CD4-positive, alpha-beta T cell treated with Interferon gamma for 1 hour (primary cell): ENCODE measurements around the gene NMRK2.
A peak's percentile ranks its signal among the peaks of the same experiment; 100 is the strongest.

Experiments
- DNase-seq: peaks from one replicate; pipeline ENCODE4 v3.0.0-alpha.2; 2020

Gene NMRK2

DNA sequence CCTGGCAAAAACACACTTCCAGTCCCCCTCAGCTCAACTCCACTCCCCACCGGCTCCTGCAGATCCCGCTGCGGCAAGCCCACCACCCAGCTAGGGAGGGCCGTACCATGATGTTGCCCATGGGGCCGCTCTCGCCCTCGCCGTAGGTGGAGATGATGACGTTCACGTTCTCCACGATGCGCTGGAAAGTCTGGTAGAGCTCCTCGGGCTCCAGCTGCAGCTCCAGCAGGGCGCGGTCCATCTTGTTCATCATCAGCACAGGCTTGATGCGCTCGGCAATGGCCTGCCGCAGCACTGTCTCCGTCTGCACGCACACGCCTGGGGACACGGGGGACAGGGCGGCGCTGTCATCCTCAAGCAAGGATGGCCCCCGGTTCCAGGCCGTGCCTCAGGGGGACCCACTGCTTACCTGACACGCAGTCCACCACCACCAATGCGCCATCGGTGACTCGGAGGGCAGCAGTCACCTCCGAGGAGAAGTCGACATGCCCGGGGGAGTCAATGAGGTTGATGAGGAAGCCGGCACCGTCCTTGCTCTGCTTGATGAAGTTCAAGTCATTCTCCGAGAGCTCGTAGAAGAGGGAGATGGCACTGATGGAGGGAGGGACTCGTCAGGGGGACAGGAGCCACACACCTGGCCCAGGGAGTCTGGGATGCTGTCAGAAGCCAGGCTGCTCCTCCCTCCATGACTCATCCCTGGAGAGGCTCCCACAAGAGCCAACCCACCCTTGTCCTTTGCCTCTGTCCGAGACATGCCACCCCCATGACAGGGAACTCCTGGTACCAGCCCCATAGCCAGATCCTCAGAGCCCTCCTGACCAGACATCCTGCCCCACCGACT lies 50.1 kb downstream of the NMRK2 start:
- no peak for DNase-seq

DNA sequence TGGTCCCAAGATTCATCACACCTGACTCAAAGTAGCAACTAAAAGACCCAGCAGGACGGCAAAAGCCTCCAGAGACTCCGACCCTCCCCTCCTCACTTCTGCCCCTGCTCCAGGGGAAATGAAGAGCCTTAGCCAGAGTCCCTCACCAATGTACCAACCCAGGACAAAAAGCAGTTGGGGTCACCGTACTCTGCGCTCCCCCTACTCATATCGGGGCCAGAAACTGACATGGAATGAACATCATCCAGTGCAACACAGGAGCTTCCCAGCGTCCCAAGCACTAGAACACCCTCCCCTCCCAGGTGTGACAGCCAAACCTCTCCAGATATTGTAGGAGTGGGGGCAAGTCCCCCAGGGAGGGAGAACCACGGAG lies 50.7 kb downstream of the NMRK2 start:
- no peak for DNase-seq

DNA sequence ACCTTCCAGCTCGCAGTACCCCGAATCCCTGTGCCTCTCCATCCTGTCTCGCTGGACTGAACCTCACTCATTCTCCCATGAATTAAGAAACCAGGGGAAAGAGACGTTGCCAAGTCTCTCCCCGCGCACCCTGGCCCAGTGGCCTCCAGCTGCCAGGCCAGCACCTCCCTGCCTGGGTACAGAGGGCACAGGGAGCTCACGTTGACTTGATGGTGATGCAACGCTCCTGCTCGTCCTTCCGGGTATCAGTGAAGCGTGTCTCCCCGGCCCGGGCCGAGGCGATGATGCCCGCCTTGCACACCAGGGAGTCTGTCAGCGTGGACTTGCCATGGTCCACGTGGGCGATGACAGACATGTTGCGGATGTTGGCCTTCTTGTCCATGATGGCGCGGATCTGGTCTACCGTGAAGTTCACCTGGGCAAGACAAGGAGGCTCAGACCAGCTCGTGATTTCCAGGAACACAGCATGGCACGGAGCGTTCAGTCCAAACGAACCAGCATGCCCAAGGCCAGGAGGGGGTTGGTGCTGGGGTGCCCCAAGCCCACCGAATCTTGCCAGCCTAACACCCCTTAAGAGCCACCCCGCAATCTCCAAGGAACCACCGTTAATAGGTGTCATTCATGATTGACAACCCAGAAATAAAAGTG lies 51.2 kb downstream of the NMRK2 start:
- no peak for DNase-seq

DNA sequence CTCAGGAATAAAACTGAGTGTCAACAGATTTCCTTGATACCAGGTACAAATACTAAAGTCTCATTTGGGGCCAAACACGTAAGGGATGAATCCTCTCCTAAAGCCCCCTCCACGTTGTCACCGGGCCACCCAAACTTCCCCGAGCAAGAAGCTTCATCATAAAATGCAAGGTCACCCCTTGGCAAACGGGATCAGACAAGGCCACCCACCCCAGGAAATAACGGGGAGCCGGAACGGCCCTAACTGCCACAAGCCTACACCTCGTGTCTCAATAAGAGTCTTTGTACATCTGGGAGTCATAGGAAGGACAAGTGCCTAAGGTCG lies 51.7 kb downstream of the NMRK2 start:
- no peak for DNase-seq

DNA sequence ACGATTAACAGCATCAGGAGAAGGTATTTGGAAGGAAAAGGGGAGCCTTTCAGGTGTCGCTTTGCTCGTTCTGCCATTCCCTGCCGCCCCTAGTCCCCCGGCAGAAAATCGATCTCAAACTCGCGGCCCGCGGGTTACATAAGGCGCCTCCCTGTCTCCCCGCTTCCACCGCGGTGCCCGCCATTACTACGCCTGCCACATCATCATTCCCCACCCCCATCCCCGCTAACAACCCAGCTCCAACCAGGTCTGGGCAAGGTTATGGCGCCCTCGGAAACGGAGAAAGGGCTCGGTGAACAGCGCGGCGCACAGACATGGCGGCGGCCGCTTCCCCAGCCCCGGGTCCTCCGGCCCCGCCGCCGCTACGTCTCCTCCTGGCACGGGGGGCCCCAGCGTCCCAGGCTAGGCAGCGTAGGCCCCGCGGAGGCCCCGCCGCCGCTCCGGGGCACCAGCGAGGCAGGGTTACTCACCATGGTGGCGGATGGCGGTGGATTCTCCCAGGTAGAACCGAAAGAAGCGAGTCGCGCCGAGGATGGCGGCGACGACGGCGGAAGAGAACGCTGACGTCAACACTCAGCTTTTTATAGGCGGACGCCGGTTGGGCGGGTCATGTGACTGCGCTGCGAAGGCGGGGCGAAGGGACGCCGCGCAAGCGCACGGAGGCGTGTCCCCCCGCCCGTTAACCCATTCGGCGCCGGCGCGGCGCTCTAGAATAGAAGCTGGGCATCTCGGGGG lies 52.2 kb downstream of the NMRK2 start, which contains the start of gene EEF2:
TSS of gene EEF2 (minus strand) at position 556 of the 735 bp plus-strand sequence. CDS start at position 473, 83 bp downstream.
- DNase-seq: peak; percentile 88

DNA sequence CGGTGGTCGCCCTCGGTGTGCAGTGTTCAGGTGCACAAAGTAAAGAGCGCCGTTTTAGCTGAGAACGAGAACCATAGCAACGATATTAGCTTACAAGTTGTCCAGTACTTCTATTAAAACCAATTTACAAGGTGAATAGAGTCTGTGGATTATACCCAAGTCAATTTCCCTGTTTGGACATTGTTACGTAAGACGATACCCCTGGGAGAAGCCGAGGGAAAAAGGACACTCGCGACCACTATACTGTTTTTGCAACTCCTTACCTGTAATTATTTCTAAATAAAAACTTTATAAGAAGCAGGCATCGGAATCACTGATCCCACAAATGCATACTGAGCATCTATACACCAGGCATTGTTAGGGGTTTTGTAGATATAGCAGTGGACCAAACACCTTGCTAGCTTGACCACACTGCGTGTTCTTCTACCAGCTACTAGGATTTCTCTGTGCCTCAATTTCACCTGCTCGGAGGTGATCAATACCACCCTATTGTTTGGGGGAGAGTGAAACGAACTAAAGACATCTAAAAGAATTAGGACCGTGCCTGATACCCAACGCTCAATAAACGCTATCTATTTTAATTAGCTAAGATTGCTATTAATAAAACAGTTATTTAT lies 52.9 kb downstream of the NMRK2 start:
- DNase-seq: no peak

DNA sequence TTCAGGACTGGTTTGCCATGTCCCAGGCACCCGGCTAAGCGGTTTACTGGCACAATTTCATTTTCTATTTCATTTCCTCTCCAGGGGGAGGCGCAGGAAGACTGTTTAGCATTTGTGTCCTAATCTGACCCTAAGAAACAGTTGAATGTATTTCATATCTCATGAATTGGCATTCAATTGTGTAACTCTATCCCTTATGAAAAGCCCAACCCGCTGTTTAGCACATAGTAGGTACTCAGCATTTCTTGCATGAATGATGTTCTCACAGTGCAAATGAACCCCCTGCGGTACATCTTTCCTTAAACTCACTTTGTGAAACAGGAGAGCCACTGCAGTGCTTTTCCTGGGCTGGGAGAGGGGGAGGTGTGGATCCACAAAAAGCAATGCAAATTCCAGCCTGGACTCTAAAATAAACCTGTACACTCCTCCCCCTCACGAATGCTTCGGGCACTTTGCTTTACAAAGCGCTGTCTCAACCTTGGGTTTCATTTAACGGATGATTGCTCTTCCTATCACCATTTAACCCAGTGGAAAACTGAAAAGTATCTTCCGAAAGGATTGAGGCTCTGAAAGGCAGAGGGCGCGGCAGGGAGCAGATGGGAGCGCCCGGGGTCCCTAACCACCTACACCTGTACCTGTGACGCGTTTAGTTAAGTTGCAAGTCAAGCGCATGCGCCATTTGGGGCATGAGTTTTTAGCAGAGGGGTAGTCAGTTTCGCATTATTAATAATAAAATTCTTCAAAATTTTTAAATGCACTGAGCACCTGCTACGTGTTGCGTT lies 53.6 kb downstream of the NMRK2 start:
- DNase-seq: peak; percentile 66

DNA sequence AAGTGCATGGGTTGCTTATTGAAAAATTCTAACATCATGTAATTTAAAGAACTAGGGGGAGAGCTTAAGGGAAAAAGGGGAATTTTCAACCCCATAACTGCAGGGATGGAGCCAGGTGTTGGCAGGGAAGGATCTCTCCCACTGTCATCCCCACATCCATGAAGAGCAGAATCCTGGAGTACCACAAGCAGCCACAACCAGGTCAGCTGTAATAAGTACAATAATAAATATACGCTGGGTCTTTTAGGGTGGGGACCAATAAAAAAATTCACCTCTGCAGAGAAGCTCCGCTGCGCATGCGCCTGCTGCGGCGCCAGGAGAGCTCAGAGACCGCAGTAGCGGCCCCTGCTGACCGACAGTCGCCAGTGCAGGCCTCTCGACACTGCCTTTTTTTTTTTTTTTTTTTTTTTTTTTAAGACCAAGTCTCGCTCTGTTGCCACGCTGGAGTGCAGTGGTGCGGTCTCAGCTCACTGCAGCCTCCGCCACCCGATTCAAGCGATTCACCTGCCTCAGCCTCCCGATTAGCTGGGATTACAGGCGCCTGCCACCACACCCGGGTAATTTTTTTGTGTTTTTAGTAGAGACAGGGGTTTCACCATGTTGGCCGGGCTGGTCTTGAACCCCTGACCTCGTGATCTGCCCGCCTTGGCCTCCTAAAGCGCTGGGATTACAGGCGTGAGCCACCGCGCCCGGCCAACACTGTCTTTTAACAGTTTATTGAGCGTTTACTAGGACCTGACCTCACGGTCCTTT lies 54.9 kb downstream of the NMRK2 start:
- peak; percentile 91 for DNase-seq

DNA sequence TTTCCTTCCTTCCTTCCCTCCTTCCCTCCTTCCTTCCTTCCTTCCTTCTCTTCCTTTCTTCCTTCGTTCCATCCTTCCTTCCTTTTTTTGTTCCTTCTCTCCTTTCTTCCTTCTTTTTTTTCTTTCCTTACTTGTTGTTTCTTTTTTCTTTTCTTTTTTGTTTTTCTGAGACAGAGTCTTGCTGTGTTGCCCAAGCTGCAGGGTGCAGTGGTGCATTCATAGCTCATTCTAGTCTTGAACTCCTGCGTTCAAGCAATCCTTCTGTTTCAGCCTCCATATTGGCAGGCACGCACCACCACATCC lies 57.9 kb downstream of the NMRK2 start:
- no peak for DNase-seq
